Activated CD8-positive, alpha-beta memory T cell treated with anti-CD3 and anti-CD28 coated beads for 36 hours (primary cell): Measurements from ENCODE around the gene PKN1. TPM values are rescaled to one million over a fixed set of nuclear protein-coding genes. Genes with fewer than 3 reads are reported as not detected.

Experiments used
- CTCF ChIA-PET: fragments of 350-600 bp; sonication (Branson Sonifier 250); formaldehyde crosslinking; loops from one replicate; lab custom pipeline; 2021; ENCODE audit warnings: antibody characterized with exemption; lab: Charles Lee
- POLR2A ChIA-PET: fragments of 350-600 bp; sonication (Branson Sonifier 250); formaldehyde crosslinking; loops from one replicate; lab custom pipeline; 2021; ENCODE audit warnings: antibody characterized with exemption; lab: Charles Lee
- total RNA-seq, 2 experiments: library from RNA; stranded (reverse); gene quantifications; one replicate each; pipeline ENCODE4 v1.2.3, GENCODE V29; 2021

Gene PKN1
- total RNA-seq, 2 experiments from 2014 or later, result 171 to 180 TPM

- CTCF ChIA-PET, result interaction anchor here (0.5 to 0.9 kb wide), 2 partner anchors 10 to 1600 kb away, joined by 3 to 4 read pairs; no protein-coding TSS in a partner anchor
- POLR2A ChIA-PET, result no interaction called here
Measured at GRCh38 chr19:14470031-14470876, 37.1 kb downstream of the PKN1 start.

GRCh38 chr19:14471436-14472187, 38.5 kb downstream of the PKN1 start:
- ChIA-PET POLR2A (no interaction called here), CTCF (interaction anchor here (0.6 to 2.6 kb wide), 19 partner anchors 9 to 286 kb away, joined by 3 to 19 read pairs (median 4); partner anchors contain the start of gene PKN1)

GRCh38 chr19:14472202-14472938, 39.3 kb downstream of the PKN1 start:
- ChIA-PET POLR2A (no interaction called here), CTCF (interaction anchor here (0.6 to 2.6 kb wide), 31 partner anchors 8 to 335 kb away, joined by 3 to 19 read pairs (median 3); partner anchors contain the start of genes DDX39A and PKN1)

GRCh38 chr19:14473073-14473977, 40.2 kb downstream of the PKN1 start:
- POLR2A ChIA-PET, result no interaction called here

GRCh38 chr19:14473978-14474578, 41.0 kb downstream of the PKN1 start:
- ChIA-PET POLR2A (no interaction called here), CTCF (no interaction called here)

More at GRCh38 chr19:14473073-14473977, 40.2 kb downstream of the PKN1 start:
- CTCF ChIA-PET, result interaction anchor here (0.6 to 2.6 kb wide), 21 partner anchors 7 to 336 kb away, joined by 3 to 19 read pairs (median 4); partner anchors contain the start of genes DDX39A and PKN1

GRCh38 chr19:14474827-14475226, 41.7 kb downstream of the PKN1 start:
- ChIA-PET POLR2A (no interaction called here), CTCF (interaction anchor here (1.8 to 2.1 kb wide), 2 partner anchors 12 to 42 kb away, joined by 5 to 8 read pairs; partner anchors contain the start of gene PKN1)

GRCh38 chr19:14475251-14476073, 42.4 kb downstream of the PKN1 start, which contains the start of gene PTGER1:
TSS of gene PTGER1 (minus strand) at chr19:14475354. CDS start at chr19:14474320, 1,034 bp downstream.
- CTCF ChIA-PET, result interaction anchor here (1.0 to 2.1 kb wide), 3 partner anchors 11 to 340 kb away, joined by 3 to 8 read pairs (median 5); partner anchors contain the start of gene PKN1
- POLR2A ChIA-PET, result no interaction called here

- POLR2A ChIA-PET, result no interaction called here
Measured at GRCh38 chr19:14476327-14476672, 43.2 kb downstream of the PKN1 start.

GRCh38 chr19:14476673-14477401, 43.7 kb downstream of the PKN1 start:
- CTCF ChIA-PET, result interaction anchor here (1.0 to 2.1 kb wide), 3 partner anchors 10 to 341 kb away, joined by 3 to 8 read pairs (median 8); partner anchors contain the start of gene PKN1
- POLR2A ChIA-PET, result no interaction called here

More at GRCh38 chr19:14476327-14476672, 43.2 kb downstream of the PKN1 start:
- CTCF ChIA-PET, result interaction anchor here (1.0 to 2.1 kb wide), 3 partner anchors 10 to 341 kb away, joined by 3 to 8 read pairs (median 5); partner anchors contain the start of gene PKN1

- ChIA-PET POLR2A (interaction anchor here (0.6 kb wide), 1 partner anchor 1600 kb away, joined by 3 read pairs; no protein-coding TSS in a partner anchor), CTCF (interaction anchor here (0.5 to 5.2 kb wide), 7 partner anchors 9 to 129 kb away, joined by 3 to 41 read pairs (median 3); no protein-coding TSS in a partner anchor)
Measured at GRCh38 chr19:14477418-14478112, 44.5 kb downstream of the PKN1 start.

- CTCF ChIA-PET, result interaction anchor here (0.5 to 5.2 kb wide), 8 partner anchors 9 to 130 kb away, joined by 3 to 41 read pairs (median 5); no protein-coding TSS in a partner anchor
- POLR2A ChIA-PET, result interaction anchor here (0.6 kb wide), 1 partner anchor 1600 kb away, joined by 3 read pairs; no protein-coding TSS in a partner anchor
Measured at GRCh38 chr19:14478113-14478545, 45.0 kb downstream of the PKN1 start.

GRCh38 chr19:14479309-14479974, 46.3 kb downstream of the PKN1 start:
- POLR2A ChIA-PET, result interaction anchor here (1.0 to 1.6 kb wide), 2 partner anchors 39 to 47 kb away, joined by 3 to 4 read pairs; partner anchors contain the start of genes DNAJB1 and PKN1
- CTCF ChIA-PET, result interaction anchor here (0.5 to 5.2 kb wide), 29 partner anchors 7 to 571 kb away, joined by 3 to 41 read pairs (median 4); partner anchors contain the start of genes ASF1B and GIPC1

- CTCF ChIA-PET, result interaction anchor here (0.5 to 5.2 kb wide), 28 partner anchors 8 to 343 kb away, joined by 3 to 41 read pairs (median 5); partner anchors contain the start of genes ASF1B and GIPC1
- POLR2A ChIA-PET, result interaction anchor here (1.0 to 1.6 kb wide), 2 partner anchors 38 to 48 kb away, joined by 3 to 4 read pairs; partner anchors contain the start of genes DNAJB1 and PKN1
Measured at GRCh38 chr19:14479975-14480699, 47.0 kb downstream of the PKN1 start.
